Transverse colon (tissue), 3 donors: Measurements from ENCODE around the gene KCNQ1OT1.

Experiments
- CTCF ChIP-seq, 5 experiments: fragments of 200-600 bp in 3 of 5; fragments of 450-650 bp in 2 of 5; sonication (generic) in 3 of 5; IDR thresholded peaks; 1 replicate in 2 of 5; 2 replicates in 3 of 5; pipeline ENCODE4 v1.5.1; 2016 to 2017; ENCODE audit warnings: antibody characterized with exemption in 5 of 5, inconsistent platforms in 3 of 5, mild to moderate bottlenecking in 2 of 5, moderate library complexity in 1 of 5
- EP300 ChIP-seq: sonication (generic); formaldehyde crosslinking; IDR thresholded peaks from one replicate; pipeline ENCODE4 v1.6.1; 2017; ENCODE audit warnings: antibody characterized with exemption, low read depth
- POLR2A ChIP-seq: fragments of 450-650 bp; IDR thresholded peaks from one replicate; pipeline ENCODE4 v1.6.1; 2016; ENCODE audit warnings: antibody characterized with exemption, mild to moderate bottlenecking, moderate library complexity

- TF ChIP-seq CTCF (IDR thresholded peaks at IDR 0.05) (no peak), EP300 (no peak), POLR2A (no peak)
Observed at GRCh38 chr11:2747248-2748027, 47.6 kb upstream of the KCNQ1OT1 start.
